ENCODE data around the gene TAF9. TPM values are rescaled to one million over a fixed set of nuclear protein-coding genes. Genes with fewer than 3 reads are reported as not detected.

Gene TAF9
- total and polyA plus RNA-seq, 4 donors, result 54.5 to 69.8 (median 66.9) TPM

DNA sequence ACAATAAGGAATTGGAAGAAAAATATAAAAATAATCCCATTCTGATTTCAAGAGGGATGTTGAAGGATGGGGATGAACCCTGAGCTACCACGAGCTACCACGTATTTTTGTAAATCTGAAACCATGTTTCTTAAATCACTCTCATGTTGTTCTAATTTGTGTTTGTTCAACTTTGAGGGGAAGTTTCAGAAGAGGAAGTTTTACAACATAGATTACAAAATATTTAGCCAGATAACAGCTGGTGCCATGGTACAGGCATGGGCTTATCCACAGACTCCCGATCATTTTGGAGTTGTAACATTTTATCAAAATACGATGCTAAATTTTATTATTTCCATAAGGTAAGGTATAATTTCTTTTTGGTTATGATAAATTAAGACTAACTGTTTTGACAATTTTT is 51.9 kb downstream of the TAF9 start:
- no CpG with 5 or more reads among the region's 4 CpGs for WGBS (ENCODE audit: insufficient coverage)

DNA sequence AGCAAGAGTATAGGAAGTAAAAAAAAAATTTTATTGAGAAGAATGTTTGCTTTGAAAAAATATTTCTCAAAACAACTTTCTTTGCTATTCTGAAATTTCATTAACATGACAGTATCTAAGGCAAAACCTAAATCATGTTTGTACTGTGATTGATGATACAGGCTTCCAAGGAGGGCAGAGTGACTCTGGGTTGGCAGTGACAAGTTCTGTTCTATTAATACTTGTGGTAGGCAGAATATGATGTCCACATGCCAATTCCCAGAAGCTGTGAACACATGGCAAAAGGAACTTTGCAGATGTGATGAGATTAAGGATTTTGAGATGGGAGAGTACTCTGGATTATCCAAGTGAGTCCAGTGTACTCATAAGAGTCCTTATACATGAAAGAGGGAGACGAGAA is 53.3 kb downstream of the TAF9 start:
- no peaks in the 10 kb centered on the region for H3K27me3 ChIP-seq (ENCODE audit: control insufficient read depth, insufficient read depth, low read length)
- DNase-seq (ENCODE audit: low read depth in 4 of 6, low spot score in 6 of 6), result no peak
- H3K4me1 ChIP-seq (ENCODE audit: control insufficient read depth, insufficient read depth, low read length), result no peaks in the 10 kb centered on the region
- H3K9me3 ChIP-seq (ENCODE audit: control insufficient read depth, insufficient read depth, low read length), result no peaks in the 10 kb centered on the region
- H3K36me3 ChIP-seq (ENCODE audit: control insufficient read depth, insufficient read depth, low read length), result peaks cover 8% of the 10 kb centered on the region
- H3K4me3 ChIP-seq (ENCODE audit: low read depth, low read length), result no peak overlapping the region
- WGBS (ENCODE audit: insufficient coverage), result 100% methylated on average over 1 of the region's 1 CpG
- no peak overlapping the region for H3K27ac ChIP-seq (ENCODE audit: low read depth, low read length)

More for the DNA sequence above, 51.9 kb downstream of the TAF9 start:
- Histone ChIP-seq H3K27ac (ENCODE audit: low read depth, low read length) (no peak overlapping the region), H3K27me3 (ENCODE audit: control insufficient read depth, insufficient read depth, low read length) (no peaks in the 10 kb centered on the region), H3K9me3 (ENCODE audit: control insufficient read depth, insufficient read depth, low read length) (no peaks in the 10 kb centered on the region), H3K36me3 (ENCODE audit: control insufficient read depth, insufficient read depth, low read length) (peaks cover 8% of the 10 kb centered on the region), H3K4me1 (ENCODE audit: control insufficient read depth, insufficient read depth, low read length) (no peaks in the 10 kb centered on the region), H3K4me3 (ENCODE audit: low read depth, low read length) (no peak overlapping the region)
- DNase-seq (ENCODE audit: low read depth in 4 of 6, low spot score in 6 of 6), result no peak

Other genes with a start within 250 kb of the TAF9 start
- 10 to 100 TPM; 38.0 to 38.2 TPM for gene CCNB1, start 202.4 kb downstream of the TAF9 start, total RNA-seq
- 10 to 100 TPM; 45.0 to 47.2 TPM for gene CCNB1, start 202.4 kb downstream of the TAF9 start, polyA plus RNA-seq (ENCODE audit: insufficient read length in 2 of 2)
- gene CENPH, start 179.9 kb downstream of the TAF9 start, total RNA-seq, result 10 to 100 TPM in 1 of 2 donors, 1 to 10 TPM in 1; 7.9 to 11.8 TPM
- 10 to 100 TPM; 15.3 to 17.8 TPM for gene CENPH, start 179.9 kb downstream of the TAF9 start, polyA plus RNA-seq (ENCODE audit: insufficient read length in 2 of 2)
- gene CDK7, start 134.6 kb downstream of the TAF9 start, total RNA-seq, result 10 to 100 TPM; 29.9 to 47.6 TPM
- 10 to 100 TPM; 27.0 to 27.3 TPM for gene CDK7, start 134.6 kb downstream of the TAF9 start, polyA plus RNA-seq (ENCODE audit: insufficient read length in 2 of 2)
- 1 to 10 TPM; 6.6 to 8.5 TPM for gene CCDC125, start 36.7 kb downstream of the TAF9 start, total RNA-seq
- gene CCDC125, start 36.7 kb downstream of the TAF9 start, polyA plus RNA-seq (ENCODE audit: insufficient read length in 2 of 2), result 1 to 10 TPM; 8.1 to 8.6 TPM
- gene AK6, start within 50 bp of the TAF9 start, total RNA-seq, result 10 to 100 TPM; 43.1 to 54.6 TPM
- gene AK6, start within 50 bp of the TAF9 start, polyA plus RNA-seq (ENCODE audit: insufficient read length in 2 of 2), result 10 to 100 TPM; 52.6 to 61.8 TPM
- gene RAD17, start 298 bp upstream of the TAF9 start, total RNA-seq, result 10 to 100 TPM; 27.6 to 31.6 TPM
- 10 to 100 TPM; 25.8 to 28.9 TPM for gene RAD17, start 298 bp upstream of the TAF9 start, polyA plus RNA-seq (ENCODE audit: insufficient read length in 2 of 2)
- 10 to 100 TPM in 1 of 2 donors, 1 to 10 TPM in 1; 2.4 to 12.9 TPM for gene MARVELD2, start 45.6 kb upstream of the TAF9 start, total RNA-seq
- 1 to 10 TPM; 2.4 to 2.8 TPM for gene MARVELD2, start 45.6 kb upstream of the TAF9 start, polyA plus RNA-seq (ENCODE audit: insufficient read length in 2 of 2)
- 10 to 100 TPM; 10.0 to 40.6 TPM for gene OCLN, start 123.3 kb upstream of the TAF9 start, total RNA-seq
- gene OCLN, start 123.3 kb upstream of the TAF9 start, polyA plus RNA-seq (ENCODE audit: insufficient read length in 2 of 2), result 1 to 10 TPM; 6.1 to 9.7 TPM
- 10 to 100 TPM; 55.3 to 68.2 TPM for gene GTF2H2C, start 190.7 kb upstream of the TAF9 start, total RNA-seq
- gene GTF2H2C, start 190.7 kb upstream of the TAF9 start, polyA plus RNA-seq (ENCODE audit: insufficient read length in 2 of 2), result 10 to 100 TPM; 35.6 to 54.8 TPM

Data from spinal cord (tissue), 10 donors.